Peyer's patch (tissue), 4 donors: Measurements from ENCODE around the gene ACBD6.

Experiments
- CTCF ChIP-seq, 6 experiments: fragments of 450-650 bp in 4 of 6; fragments of 200-600 bp in 2 of 6; sonication (generic) in 1 of 6; IDR thresholded peaks; one replicate each; pipeline ENCODE4 v1.5.1; 2017 to 2019; ENCODE audit warnings: antibody characterized with exemption in 6 of 6, mild to moderate bottlenecking in 3 of 6, moderate library complexity in 1 of 6
- POLR2A ChIP-seq, 2 donors: fragments of 450-650 bp; IDR thresholded peaks; one replicate each; pipeline ENCODE4 v1.5.1; 2017; ENCODE audit warnings: antibody characterized with exemption in 2 of 2, mild to moderate bottlenecking in 2 of 2, moderate library complexity in 2 of 2

- TF ChIP-seq CTCF (IDR thresholded peaks at IDR 0.05), result no peak
- no peak for TF ChIP-seq POLR2A (IDR thresholded peaks at IDR 0.05)
Observed at GRCh38 chr1:180258935-180259334, 243.4 kb downstream of the ACBD6 start.
